GM21447 (cell line): ENCODE results near the gene KCNQ1.

ENCODE experiments used
- ATAC-seq: cut with Tn5 transposase; IDR thresholded peaks from one replicate; pipeline ENCODE4 v1.9.1; 2021; ENCODE audit not compliant: unreplicated experiment

KCNQ1 gene

DNA sequence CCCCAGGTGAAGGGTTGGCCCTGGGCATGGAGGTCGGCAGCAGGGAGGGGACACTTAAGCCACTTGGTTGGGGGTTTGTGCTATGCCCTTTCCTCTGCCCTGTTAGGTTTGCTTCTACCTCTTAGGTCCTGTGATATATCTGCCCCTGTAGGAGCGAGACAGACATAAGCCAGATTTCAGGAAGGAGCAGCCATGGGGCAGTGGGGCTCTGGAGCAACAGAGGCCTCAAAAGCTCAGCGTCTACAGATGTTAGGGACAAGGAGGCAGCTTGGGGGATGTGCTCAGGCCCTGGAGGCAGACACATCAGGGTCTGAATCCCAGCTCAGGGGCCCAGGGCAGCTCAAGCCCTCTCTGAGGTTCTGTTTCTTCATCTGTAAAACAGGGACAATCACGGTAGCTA lies 282.2 kb downstream of the KCNQ1 start:
- ATAC-seq: no peak

DNA sequence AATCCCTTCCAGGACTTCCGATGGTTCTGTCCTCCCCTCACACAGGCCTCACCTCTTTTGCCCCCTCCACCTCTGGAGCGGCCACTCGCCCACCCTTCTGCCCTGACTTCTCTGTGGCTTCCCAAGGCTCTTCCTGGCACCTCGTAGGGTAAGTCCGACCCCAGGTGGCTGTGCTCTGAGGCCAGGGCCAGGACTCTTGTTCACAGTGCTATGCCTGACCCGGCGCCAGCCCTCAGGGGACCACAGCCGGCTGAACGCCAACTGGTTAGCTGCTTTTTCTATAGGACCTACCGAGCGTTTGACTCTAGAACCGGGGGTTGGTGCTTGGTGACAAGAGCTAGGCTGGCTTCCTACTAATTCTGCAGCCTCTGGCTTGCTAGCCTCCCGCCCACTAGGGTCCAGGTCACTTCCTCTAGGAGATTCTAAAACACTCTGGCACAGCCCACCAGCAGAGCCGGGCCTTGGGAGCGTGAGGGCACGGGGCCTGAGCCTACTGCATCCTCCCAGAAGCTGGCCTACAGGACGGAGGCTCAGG lies 283.4 kb downstream of the KCNQ1 start:
- ATAC-seq: no peak

DNA sequence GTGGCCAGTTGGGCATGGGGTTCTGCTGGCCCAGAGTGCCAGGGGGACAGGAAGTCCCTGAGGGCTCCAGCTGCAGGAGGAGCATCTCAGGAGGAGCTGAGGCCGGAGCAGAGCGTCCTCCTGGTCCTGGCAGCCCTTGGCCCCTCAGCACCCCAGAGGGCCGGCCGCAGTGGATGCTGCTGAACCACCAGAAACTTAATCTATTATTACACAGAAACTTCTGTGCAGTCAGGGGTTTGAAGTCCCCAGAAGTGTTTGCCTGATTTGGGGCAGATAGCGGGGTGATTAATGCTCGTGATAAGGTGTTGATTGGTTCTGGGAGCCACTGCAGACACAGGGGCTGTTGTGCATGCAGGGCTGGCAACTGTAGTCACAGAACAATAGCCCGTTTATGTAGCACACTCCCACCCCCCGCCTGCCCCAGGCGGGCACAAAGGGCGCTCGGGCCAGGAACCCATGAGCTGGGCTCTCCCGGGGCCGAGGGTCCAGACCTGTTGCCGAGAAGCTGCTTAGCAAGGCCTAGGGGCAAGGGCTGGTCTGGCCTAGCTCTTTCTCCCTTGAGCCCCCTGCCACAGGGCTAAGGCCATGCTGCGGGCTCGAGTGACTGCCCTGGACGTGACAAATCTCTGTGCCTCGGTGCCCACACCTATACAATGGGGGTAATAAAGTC lies 284.0 kb downstream of the KCNQ1 start:
- no peak for ATAC-seq

DNA sequence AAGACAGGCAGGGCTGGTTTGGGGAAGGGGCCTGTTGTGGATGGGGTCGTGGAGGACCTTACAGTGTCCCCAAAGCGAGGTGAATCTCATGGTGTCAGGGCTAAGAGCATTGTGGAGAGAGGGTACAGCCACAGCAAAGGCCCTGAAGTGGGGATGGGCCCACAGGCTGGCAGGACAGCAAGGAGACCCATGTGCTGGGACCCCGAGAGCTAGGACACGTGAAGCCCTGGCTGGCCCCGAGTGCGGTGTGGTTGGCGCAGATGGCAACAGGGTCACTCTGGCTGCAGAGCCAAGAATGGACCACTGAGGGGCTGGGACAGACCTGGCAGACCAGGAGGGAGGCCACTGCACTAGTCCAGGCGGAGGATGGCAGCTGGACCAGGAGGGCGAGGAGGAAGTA lies 285.0 kb downstream of the KCNQ1 start:
- ATAC-seq: no peak

GRCh38 chr11:2730272-2731129 lies 285.7 kb downstream of the KCNQ1 start:
- ATAC-seq: no peak

DNA sequence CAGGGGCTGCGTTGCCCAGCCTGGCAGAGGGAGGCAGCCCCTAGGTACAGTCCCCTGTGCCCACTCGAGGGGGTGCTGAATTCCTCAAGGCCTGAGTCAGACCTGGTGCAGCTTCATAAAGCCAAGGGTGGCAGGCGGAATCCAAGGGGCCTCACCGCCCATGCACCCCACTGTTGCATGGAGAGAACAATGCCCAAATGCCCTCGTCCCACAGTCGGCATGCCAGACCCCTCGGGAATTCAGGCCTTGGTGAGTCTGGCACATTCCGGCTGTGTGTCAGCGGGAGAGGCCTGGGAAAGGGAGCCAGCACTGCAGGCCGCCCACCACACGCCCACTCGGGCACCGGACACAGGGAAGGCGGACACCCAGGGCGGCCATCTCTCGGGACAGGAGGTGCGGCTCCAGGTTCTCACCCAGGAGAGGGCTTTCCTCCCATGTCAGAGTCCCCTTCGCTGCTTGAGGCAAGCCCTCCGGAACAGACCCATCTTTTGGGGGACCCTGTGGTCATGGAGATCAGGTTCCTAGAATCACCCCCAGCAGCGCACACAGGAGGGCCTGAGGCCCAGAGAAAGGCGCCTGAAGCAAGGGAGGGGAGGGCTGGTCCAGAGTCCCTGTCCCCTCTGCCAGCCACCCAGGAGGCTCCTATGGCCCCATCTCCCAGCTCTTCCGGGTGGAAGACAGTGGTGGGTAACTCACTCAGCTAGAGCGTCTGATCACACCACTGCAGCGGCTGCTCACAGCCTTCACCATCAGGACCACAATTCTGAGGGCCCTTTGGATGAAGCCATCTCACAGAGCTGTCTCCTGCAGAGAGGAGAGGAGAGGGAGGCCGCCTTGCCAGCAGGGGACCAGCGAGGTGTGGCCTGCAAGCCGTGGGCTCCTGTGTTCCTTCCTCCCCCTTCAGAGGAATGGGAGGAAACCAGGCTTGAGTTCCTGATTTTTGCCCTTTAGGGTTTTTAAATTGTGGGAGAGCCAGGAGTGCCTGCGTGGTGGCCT lies 286.6 kb downstream of the KCNQ1 start:
- no peak for ATAC-seq

GRCh38 chr11:2732261-2732939 lies 287.6 kb downstream of the KCNQ1 start:
- no peak for ATAC-seq

DNA sequence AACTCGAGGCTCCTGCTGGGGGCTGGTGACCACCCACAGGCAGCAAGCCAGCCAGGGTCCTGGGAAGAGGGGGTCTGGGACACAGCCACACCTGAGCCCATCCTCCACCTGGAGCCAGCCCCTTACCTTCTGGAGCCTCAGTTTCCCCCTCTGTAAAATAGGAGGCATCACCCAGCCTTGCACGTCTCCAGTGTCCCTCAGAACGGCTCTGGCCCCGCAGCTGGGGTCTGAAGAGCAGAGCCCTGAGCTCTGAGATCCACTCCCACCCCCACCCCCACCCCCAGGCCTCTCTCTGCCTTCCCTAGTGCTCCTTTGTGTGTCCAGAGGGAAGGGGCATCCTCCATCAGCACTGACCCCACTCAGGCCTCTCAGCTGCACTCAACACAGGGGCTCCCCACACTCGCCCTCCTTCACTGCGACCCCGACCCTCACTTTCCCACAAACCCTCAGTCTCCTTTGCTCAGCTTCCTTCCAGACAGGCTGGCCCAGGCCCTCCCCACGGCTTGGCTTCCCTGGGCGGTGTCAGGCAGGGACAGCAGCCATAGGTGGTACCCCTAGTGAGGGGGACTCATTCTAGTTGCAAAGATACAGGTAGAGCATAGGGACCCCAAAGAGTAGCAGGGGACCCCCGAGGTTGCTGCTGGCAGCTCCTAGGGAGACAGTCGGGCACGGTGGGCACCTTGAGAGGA lies 288.3 kb downstream of the KCNQ1 start:
- ATAC-seq: no peak

- no peak for ATAC-seq
These were observed 289.6 kb downstream of the KCNQ1 start for GRCh38 chr11:2734181-2735052.

GRCh38 chr11:2735053-2735589 lies 290.3 kb downstream of the KCNQ1 start:
- ATAC-seq: no peak

DNA sequence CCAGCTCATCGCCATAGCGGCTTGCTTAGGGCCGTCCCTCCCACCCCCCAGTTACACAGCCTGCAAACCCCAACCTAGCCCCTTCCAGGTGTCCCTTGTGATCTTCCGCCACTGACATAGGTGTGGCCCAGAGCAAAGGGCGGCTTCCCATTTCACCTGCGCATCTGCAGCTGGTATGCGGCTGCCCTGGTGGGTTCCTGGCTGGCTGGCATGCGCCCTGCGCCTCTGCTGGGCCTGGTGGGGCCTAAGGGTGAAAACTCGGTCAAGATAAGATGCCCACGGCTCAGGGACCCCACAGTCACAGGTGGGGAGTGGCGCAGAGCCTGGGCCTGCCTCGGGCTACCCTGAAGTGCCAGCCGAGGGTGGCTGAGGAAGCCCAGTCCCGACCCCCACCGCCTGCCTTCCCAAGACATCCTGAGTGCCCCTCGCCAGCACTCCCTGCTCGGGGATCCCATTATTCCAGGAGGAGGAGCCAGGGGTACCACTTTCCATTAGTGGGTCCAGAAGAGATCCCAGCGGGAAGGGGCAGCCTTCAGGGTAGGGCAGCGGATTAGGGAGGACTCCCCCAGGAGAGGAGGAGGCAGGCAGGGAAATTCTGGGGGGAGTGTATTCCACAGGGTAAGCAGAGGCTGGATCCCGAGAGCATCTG lies 291.9 kb downstream of the KCNQ1 start:
- no peak for ATAC-seq

DNA sequence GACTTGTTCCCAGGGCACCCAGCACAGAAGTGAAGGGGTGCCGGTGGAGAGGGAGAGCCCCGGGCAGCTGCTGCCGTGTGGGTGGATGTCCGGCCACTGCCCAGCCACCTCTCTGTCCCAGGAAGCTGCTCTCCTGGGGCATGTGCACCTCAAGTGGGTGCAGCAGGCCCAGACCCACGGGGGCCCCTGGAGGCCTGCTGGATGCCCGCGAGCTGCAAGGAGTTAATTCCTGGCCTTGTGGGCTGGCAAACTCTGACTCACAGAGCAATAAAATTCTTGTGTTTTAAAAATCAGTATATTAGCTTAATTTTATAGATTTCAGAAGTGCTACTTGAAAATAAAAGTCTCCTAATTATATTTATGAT lies 292.4 kb downstream of the KCNQ1 start:
- no peak for ATAC-seq

GRCh38 chr11:2737866-2738265 lies 293.1 kb downstream of the KCNQ1 start:
- ATAC-seq: no peak

GRCh38 chr11:2738551-2739431 lies 294.0 kb downstream of the KCNQ1 start:
- no peak for ATAC-seq

DNA sequence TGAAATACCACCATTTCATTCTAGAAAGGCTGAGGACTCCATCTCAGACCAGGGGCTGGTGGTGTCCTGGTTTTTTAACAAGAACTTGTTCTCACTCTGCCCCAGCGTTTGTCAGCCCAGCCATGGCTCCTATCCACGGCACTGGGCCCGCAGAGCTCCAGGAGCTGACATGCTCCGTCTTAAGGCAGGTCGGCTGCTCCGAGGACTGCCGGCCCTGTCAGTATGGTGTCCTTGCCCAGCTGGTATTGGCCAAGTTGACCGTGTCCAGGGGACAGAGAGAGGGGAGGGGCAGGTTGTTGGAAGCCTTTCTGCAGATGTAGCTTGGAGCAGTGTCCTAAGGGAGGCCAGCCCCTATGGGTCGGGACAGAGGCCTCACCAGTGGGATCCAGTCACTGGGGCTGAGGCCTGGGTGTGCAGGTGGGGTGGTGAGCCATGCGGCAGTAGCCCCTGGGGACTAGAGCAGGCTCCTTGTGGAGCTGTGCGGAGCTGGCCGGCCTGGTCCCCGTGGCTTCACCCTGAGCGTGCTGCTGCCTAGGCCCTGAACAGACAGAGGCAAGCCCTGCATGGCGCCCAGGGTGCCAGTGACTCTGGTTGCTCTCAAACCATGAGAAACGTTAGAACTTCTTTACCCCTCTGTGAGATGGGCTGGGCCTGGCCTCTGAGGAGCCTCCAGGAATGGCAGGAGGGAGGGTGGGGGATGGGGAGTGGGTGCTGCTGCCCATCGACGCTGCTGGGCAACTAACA lies 294.9 kb downstream of the KCNQ1 start:
- no peak for ATAC-seq

DNA sequence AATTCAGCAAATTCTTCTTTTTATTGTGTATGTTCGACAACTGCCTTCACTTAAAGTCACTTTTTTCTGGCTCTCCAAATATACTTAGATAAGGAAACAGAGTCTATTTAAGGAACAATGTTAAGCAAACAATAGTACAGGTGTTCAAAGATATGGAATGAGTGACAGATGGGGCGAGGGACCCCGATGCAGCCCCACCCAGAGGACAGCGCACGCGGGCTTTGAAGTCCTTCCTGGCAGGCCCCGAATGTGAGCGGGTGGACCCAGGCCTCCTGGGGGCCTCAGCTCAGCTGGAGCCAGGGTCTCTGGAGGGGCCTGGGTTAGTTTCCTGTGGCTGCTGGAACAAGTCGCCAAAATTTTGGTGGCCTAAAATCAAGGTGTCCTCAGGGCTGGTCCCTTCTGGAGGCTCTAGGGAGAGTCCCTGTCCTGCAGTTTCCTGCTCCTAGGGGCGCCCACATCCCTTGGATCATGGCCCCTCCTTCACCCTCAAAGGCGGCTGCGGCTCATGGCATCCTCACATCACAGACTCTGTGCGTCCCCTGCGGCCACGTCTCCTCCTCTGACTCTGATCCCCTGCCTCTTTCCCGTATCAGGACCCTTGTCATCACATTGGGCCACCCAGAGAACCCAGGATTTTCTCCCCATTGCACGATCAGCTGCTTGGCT lies 295.6 kb downstream of the KCNQ1 start:
- ATAC-seq: no peak
